ENCODE data around the gene GPR39.

Gene GPR39

GRCh38 chr2:132607426-132608090 is 191.0 kb downstream of the GPR39 start:
- no peak for DNase-seq

GRCh38 chr2:132608311-132608710 is 191.7 kb downstream of the GPR39 start:
- DNase-seq: no peak

GRCh38 chr2:132609101-132609890 is 192.7 kb downstream of the GPR39 start:
- DNase-seq: no peak

- no peak for DNase-seq
These were observed 195.1 kb downstream of the GPR39 start for GRCh38 chr2:132611719-132612118.

GRCh38 chr2:132615329-132616085 is 198.9 kb downstream of the GPR39 start:
- no peak for DNase-seq

GRCh38 chr2:132617989-132618388 is 201.4 kb downstream of the GPR39 start:
- DNase-seq: no peak

GRCh38 chr2:132618734-132619133 is 202.1 kb downstream of the GPR39 start:
- DNase-seq: no peak

GRCh38 chr2:132620115-132620514 is 203.5 kb downstream of the GPR39 start:
- DNase-seq: no peak

GRCh38 chr2:132621131-132621875 is 204.7 kb downstream of the GPR39 start:
- DNase-seq: no peak

GRCh38 chr2:132623096-132623839 is 206.7 kb downstream of the GPR39 start:
- no peak for DNase-seq

GRCh38 chr2:132627536-132627935 is 210.9 kb downstream of the GPR39 start:
- DNase-seq: no peak

- no peak for DNase-seq
These were observed 215.5 kb downstream of the GPR39 start for GRCh38 chr2:132632000-132632649.

GRCh38 chr2:132633635-132634034 is 217.0 kb downstream of the GPR39 start:
- no peak for DNase-seq

- no peak for DNase-seq
These were observed 219.7 kb downstream of the GPR39 start for GRCh38 chr2:132636346-132636745.

- no peak for DNase-seq
These were observed 221.9 kb downstream of the GPR39 start for GRCh38 chr2:132638313-132639040.

GRCh38 chr2:132640116-132640515 is 223.5 kb downstream of the GPR39 start:
- DNase-seq: no peak

GRCh38 chr2:132641819-132642218 is 225.2 kb downstream of the GPR39 start:
- DNase-seq: no peak

GRCh38 chr2:132642415-132642814 is 225.8 kb downstream of the GPR39 start:
- DNase-seq: no peak

GRCh38 chr2:132645176-132645575 is 228.6 kb downstream of the GPR39 start:
- no peak for DNase-seq

- no peak for DNase-seq
These were observed 229.3 kb downstream of the GPR39 start for GRCh38 chr2:132645722-132646539.

Data from activated CD8-positive, alpha-beta memory T cell treated with anti-CD3 and anti-CD28 coated beads, Interleukin-2, amount 50 U/mL, for 48 hours (primary cell).